ENCODE data around the gene HINT3. TPM values are rescaled to one million over a fixed set of nuclear protein-coding genes. Genes with fewer than 3 reads are reported as not detected.
"Not testable (repeated sequence)": the region's sequence is repeated elsewhere in the genome, so short reads cannot be mapped to it uniquely, and the experiment has no call there.

Gene HINT3
- polyA plus RNA-seq, 1 donor from 2014 or later: 72.2 TPM

DNA sequence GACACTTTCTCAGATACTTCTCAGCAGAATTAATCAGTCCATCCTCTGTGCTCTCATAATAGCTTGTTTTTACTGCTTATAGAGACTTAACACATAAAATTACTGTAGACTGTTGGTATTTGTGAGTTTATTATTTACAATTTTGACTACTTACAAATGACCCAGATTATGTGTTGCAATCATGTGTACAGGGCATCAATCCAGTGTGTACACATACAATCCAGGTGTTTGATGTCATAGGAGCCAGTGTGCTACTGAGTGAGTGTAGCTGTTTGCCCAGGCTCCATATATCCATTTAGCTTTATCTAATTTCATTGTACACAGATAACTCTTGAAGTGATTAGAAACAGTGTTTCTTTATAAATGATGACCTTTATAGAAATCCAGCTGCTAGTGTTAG, 61.1 kb downstream of the HINT3 start:
- H3K9me3 ChIP-seq (ENCODE audit: low read length): no peaks in the 10 kb centered on the region
- no peaks in the 10 kb centered on the region for H3K9me2 ChIP-seq (ENCODE audit: insufficient read depth, low read length)
- H4K20me1 ChIP-seq (ENCODE audit: insufficient read depth): no peaks in the 10 kb centered on the region
- no peak overlapping the region for H3K4me3 ChIP-seq (ENCODE audit: low read length)
- no peaks in the 10 kb centered on the region for H3K27me3 ChIP-seq (ENCODE audit: insufficient read depth, low read depth, low read length)
- no peak overlapping the region for H2AFZ ChIP-seq (ENCODE audit: low read depth, low read length)
- peaks cover 8% of the 10 kb centered on the region for H3K36me3 ChIP-seq (ENCODE audit: insufficient read depth, low read length)
- no peak overlapping the region for H3K27ac ChIP-seq (ENCODE audit: low read length)
- H3K4me2 ChIP-seq (ENCODE audit: low read length): no peak overlapping the region
- no peak overlapping the region for H3K9ac ChIP-seq (ENCODE audit: low read length)
- H3F3A ChIP-seq (ENCODE audit: insufficient read depth, low read length, poor library complexity, severe bottlenecking): no peaks in the 10 kb centered on the region
- no peaks in the 10 kb centered on the region for H3K79me2 ChIP-seq (replicated peaks; ENCODE audit: insufficient read depth, low read length)
- TF ChIP-seq TAF1 (IDR thresholded peaks at IDR 0.05; ENCODE audit: low read depth) (no peak), MXI1 (conservative IDR thresholded peaks at IDR 0.05; ENCODE audit: poor library complexity, severe bottlenecking) (no peak), SMC3 (conservative IDR thresholded peaks at IDR 0.05; ENCODE audit: poor library complexity) (no peak), EZH2 (IDR thresholded peaks at IDR 0.05; ENCODE audit: borderline replicate concordance, insufficient read depth, low read length, poor library complexity, severe bottlenecking) (no peak), POLR2AphosphoS5 (IDR thresholded peaks at IDR 0.05) (no peak), EP300 (conservative IDR thresholded peaks at IDR 0.05; ENCODE audit: poor library complexity, severe bottlenecking) (no peak), REST (IDR thresholded peaks at IDR 0.05; ENCODE audit: borderline replicate concordance) (no peak), CTCF (IDR thresholded peaks at IDR 0.05; ENCODE audit: poor library complexity, severe bottlenecking) (no peak), RAD21 (conservative IDR thresholded peaks at IDR 0.05) (no peak)

DNA sequence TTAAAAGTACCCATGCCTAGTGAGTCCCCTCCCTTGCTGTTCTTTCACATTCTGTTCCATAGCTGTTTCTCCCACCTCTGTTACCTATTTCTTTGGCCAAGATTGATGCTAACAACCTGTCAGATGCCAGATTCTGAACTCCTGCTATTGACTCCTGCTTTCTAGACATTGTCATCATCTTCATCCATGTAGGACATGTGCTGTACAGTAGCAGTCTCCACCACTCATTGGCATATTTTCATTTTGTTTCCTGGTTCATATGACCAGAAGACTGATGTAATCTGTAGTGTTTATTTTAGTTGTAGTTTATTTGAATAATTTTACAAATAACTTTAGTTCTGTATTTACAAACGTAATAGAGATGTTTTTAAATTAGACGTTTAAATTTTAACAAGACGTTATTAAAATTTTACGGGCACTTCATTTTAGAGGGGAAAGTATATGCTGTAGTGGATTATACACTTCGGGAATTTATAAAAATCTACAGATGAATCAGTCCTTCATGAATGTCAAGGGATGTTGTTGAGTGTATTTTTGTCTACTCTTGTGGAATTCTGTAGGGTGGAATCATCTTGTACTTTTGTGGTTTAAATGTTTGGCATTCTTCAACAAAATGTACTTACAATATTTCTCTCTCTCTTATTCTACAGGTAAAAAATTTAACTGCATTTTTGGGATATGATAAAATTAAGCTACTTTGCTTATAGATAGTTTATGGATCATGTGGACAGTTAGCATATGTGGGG, 63.9 kb downstream of the HINT3 start:
- Histone ChIP-seq H3K4me3 (ENCODE audit: low read length) (no peak overlapping the region), H3K79me2 (replicated peaks; ENCODE audit: insufficient read depth, low read length) (no peaks in the 10 kb centered on the region), H4K20me1 (ENCODE audit: insufficient read depth) (no peaks in the 10 kb centered on the region), H3K4me2 (ENCODE audit: low read length) (no peak overlapping the region), H3K27me3 (ENCODE audit: insufficient read depth, low read depth, low read length) (no peaks in the 10 kb centered on the region), H3K9me3 (ENCODE audit: low read length) (no peaks in the 10 kb centered on the region), H3K9ac (ENCODE audit: low read length) (no peak overlapping the region), H3K27ac (ENCODE audit: low read length) (no peak overlapping the region), H3K36me3 (ENCODE audit: insufficient read depth, low read length) (peaks cover 4% of the 10 kb centered on the region), H2AFZ (ENCODE audit: low read depth, low read length) (no peak overlapping the region), H3K9me2 (ENCODE audit: insufficient read depth, low read length) (no peaks in the 10 kb centered on the region), H3F3A (ENCODE audit: insufficient read depth, low read length, poor library complexity, severe bottlenecking) (no peaks in the 10 kb centered on the region)
- TF ChIP-seq EZH2 (IDR thresholded peaks at IDR 0.05; ENCODE audit: borderline replicate concordance, insufficient read depth, low read length, poor library complexity, severe bottlenecking) (no peak), POLR2AphosphoS5 (IDR thresholded peaks at IDR 0.05) (no peak), CTCF (IDR thresholded peaks at IDR 0.05; ENCODE audit: poor library complexity, severe bottlenecking) (no peak), RAD21 (conservative IDR thresholded peaks at IDR 0.05) (no peak), EP300 (conservative IDR thresholded peaks at IDR 0.05; ENCODE audit: poor library complexity, severe bottlenecking) (no peak), REST (IDR thresholded peaks at IDR 0.05; ENCODE audit: borderline replicate concordance) (no peak), TAF1 (IDR thresholded peaks at IDR 0.05; ENCODE audit: low read depth) (no peak), MXI1 (conservative IDR thresholded peaks at IDR 0.05; ENCODE audit: poor library complexity, severe bottlenecking) (no peak), SMC3 (conservative IDR thresholded peaks at IDR 0.05; ENCODE audit: poor library complexity) (no peak)

- not testable (repeated sequence) for H3K36me3 ChIP-seq (ENCODE audit: insufficient read depth, low read length); H3K9me2 ChIP-seq (ENCODE audit: insufficient read depth, low read length); H3K79me2 ChIP-seq (replicated peaks; ENCODE audit: insufficient read depth, low read length)
These were observed 66.9 kb downstream of the HINT3 start for GRCh38 chr6:126023474-126023873.

More at GRCh38 chr6:126023474-126023873, 66.9 kb downstream of the HINT3 start:
- not testable (repeated sequence) for H2AFZ ChIP-seq (ENCODE audit: low read depth, low read length); H3K9me3 ChIP-seq (ENCODE audit: low read length); H3K4me3 ChIP-seq (ENCODE audit: low read length); H3K4me2 ChIP-seq (ENCODE audit: low read length); H3K9ac ChIP-seq (ENCODE audit: low read length); H3F3A ChIP-seq (ENCODE audit: insufficient read depth, low read length, poor library complexity, severe bottlenecking); H3K27ac ChIP-seq (ENCODE audit: low read length); H3K27me3 ChIP-seq (ENCODE audit: insufficient read depth, low read depth, low read length); H4K20me1 ChIP-seq (ENCODE audit: insufficient read depth)

All from neural cell (in vitro differentiated cells).